H1 (cell line): Measurements from ENCODE around the gene RAMACL. TPM values are rescaled to one million over a fixed set of nuclear protein-coding genes. Genes with fewer than 3 reads are reported as not detected.

Source experiments
- BACH1 ChIP-seq: IDR thresholded peaks from 2 replicates; pipeline ENCODE4 v1.6.1; 2012; ENCODE audit warnings: low read length, improper control_type of control experiment
- CBX5 ChIP-seq: fragments of 300-800, 300-1000 bp; sonication (generic); IDR thresholded peaks from 2 replicates; pipeline ENCODE4 v1.7.1; 2016; ENCODE audit warnings: antibody characterized with exemption, low read length, low read depth
- CHD2 ChIP-seq: IDR thresholded peaks from 2 replicates; pipeline ENCODE4 v1.6.1; 2012; ENCODE audit warnings: low read length, improper control_type of control experiment
- GTF2F1 ChIP-seq: IDR thresholded peaks from 2 replicates; pipeline ENCODE4 v1.6.1; 2012; ENCODE audit warnings: low read depth, low read length, improper control_type of control experiment, borderline replicate concordance
- MAX ChIP-seq: IDR thresholded peaks from 2 replicates; pipeline ENCODE4 v1.6.1; 2012; ENCODE audit warnings: inconsistent platforms
- polyA plus RNA-seq, 7 experiments: library from polyadenylated mRNA; depleted of rRNA in 3 of 7; stranded (reverse) in 5 of 7; unstranded in 2 of 7; fragments of >200 nt in 5 of 7; fragments of 200-250 nt in 2 of 7; gene quantifications; 1 replicate in 5 of 7; 2 replicates in 1 of 7; 4 replicates in 1 of 7; pipeline versions ENCODE4 v1.2.1 to v1.2.3, GENCODE V29; 2011 to 2013; ENCODE audit warnings: missing spikeins in 2 of 7, mixed read lengths in 2 of 7
- total RNA-seq: library from RNA; stranded (reverse); fragmentation: NEBNext Ultra II Directional; extraction: Animal tissue kit (Norgen Biotek cat#: 25700); gene quantifications from 2 replicates; pipeline ENCODE4 v1.2.1, GENCODE V29; 2021

The RAMACL gene
- total and polyA plus RNA-seq, 2 of the 8 experiments (the other 6 are each of a cell fraction or from before 2014, with no cell fraction given): 0.23 to 0.97 TPM

GRCh38 chr6:166626177-166627032 is 39.9 kb upstream of the RAMACL start (continued):
- peak; percentile 77 for TF ChIP-seq BACH1
- no peak for TF ChIP-seq GTF2F1
- no peak for TF ChIP-seq CHD2
- TF ChIP-seq CBX5: no peak
- TF ChIP-seq MAX: no peak
